Gastrocnemius medialis (tissue), 4 donors: ENCODE data around the gene CDH18.

Experiments
- POLR2A ChIP-seq, 2 donors: fragments of 450-650 bp; IDR thresholded peaks; one replicate each; pipeline ENCODE4 v1.6.1; 2017; ENCODE audit warnings: antibody characterized with exemption in 2 of 2, mild to moderate bottlenecking in 2 of 2, moderate library complexity in 2 of 2
- TF ChIP-seq, protein P1 (sequence below), 5 experiments: fragments of 450-650 bp in 3 of 5; fragments of 200-600 bp in 2 of 5; sonication (generic) in 2 of 5; IDR thresholded peaks in 4 of 5; conservative IDR thresholded peaks in 1 of 5; 1 replicate in 4 of 5; 2 replicates in 1 of 5; pipeline ENCODE4 v1.5.1; 2016 to 2019; ENCODE audit warnings: antibody characterized with exemption in 5 of 5, mild to moderate bottlenecking in 3 of 5, moderate library complexity in 3 of 5

DNA sequence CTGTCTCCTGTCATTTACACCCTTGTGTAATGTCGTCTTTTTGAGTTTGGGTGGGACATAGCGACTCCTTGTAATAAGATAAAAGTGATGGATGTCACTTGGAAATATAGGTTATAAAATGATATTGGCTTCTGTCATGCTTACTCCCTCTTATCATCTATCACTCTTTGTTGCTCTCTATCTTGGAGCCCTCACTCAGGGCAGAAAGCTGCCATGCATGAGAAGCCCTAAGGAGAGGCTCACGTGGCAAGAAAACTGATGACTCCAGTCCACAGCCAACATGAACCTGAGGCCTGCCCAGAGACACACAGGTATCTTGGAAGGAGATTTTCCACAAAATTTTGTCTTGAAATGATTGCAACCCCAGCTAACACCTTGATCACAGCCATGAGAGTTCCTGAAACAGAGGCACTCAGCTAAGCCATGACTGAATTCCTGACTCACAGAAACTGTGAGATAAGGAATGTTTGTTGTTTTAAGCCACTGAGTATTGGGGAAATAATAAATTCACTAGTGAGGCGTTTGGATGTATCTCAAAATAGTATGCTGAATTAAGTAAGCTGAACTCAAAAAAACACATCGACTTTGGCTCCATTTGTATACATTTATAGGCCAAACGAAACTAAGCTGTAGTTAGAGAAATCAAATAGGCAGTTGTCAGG is 216.7 kb downstream of the CDH18 start:
- TF ChIP-seq, protein P1, sequence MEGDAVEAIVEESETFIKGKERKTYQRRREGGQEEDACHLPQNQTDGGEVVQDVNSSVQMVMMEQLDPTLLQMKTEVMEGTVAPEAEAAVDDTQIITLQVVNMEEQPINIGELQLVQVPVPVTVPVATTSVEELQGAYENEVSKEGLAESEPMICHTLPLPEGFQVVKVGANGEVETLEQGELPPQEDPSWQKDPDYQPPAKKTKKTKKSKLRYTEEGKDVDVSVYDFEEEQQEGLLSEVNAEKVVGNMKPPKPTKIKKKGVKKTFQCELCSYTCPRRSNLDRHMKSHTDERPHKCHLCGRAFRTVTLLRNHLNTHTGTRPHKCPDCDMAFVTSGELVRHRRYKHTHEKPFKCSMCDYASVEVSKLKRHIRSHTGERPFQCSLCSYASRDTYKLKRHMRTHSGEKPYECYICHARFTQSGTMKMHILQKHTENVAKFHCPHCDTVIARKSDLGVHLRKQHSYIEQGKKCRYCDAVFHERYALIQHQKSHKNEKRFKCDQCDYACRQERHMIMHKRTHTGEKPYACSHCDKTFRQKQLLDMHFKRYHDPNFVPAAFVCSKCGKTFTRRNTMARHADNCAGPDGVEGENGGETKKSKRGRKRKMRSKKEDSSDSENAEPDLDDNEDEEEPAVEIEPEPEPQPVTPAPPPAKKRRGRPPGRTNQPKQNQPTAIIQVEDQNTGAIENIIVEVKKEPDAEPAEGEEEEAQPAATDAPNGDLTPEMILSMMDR (IDR thresholded peaks at IDR 0.05 in 4 of 5, conservative IDR thresholded peaks at IDR 0.05 in 1 of 5): no peak
- no peak for TF ChIP-seq POLR2A (IDR thresholded peaks at IDR 0.05)
